ENCODE data around the gene AHCTF1. TPM values are rescaled to one million over a fixed set of nuclear protein-coding genes. Genes with fewer than 3 reads are reported as not detected.

AHCTF1 gene
- total RNA-seq, 1 experiment from 2014 or later, result 44.3 TPM

DNA sequence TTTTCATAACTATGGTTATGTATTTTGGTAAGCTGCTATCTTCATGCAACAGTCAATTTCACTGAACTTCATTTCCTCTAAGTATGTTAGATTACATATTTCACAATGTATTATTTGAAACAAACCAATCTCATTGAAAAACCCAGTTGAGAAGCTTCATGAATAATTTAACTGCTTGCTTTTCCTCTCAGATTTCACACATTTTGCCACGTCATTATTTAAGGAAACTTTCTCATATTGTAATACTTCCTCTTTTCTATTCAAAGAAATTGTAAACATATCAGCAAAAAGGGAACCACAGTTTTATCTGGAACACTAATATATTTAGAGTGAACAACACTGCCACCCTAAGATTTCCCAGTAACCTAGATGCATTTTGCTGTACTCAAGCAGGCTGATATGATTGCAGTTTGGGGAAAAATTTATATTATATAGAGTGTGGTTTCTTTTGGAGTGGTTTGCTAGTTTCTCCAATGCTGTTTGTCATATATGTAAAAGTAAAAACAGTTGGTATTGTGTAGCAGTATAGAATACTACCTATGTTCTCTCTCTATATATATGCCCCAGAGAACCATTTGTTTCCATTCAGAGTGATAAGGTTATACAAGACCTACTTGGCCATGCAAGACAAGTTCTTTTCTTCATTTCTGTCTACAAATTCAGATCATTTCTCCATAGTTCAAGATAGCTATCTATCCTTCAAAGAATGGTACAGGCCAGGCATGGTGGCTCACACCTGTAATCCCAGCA lies 28.4 kb upstream of the AHCTF1 start:
- no peak overlapping the region for H2AK5ac ChIP-seq (ENCODE audit: insufficient read length, low read length)
- H4K91ac ChIP-seq (ENCODE audit: insufficient read length, low read depth, low read length), result no peak overlapping the region
- no peak overlapping the region for H3K4me2 ChIP-seq (ENCODE audit: insufficient read depth, insufficient read length, low read length)
- H2BK12ac ChIP-seq (ENCODE audit: insufficient read length, low read depth, low read length), result no peak overlapping the region
- no peaks in the 10 kb centered on the region for H3K4me1 ChIP-seq (ENCODE audit: insufficient read depth, low read length)
- H2BK5ac ChIP-seq (ENCODE audit: insufficient read length, low read length), result no peak overlapping the region
- no peak overlapping the region for H3K27ac ChIP-seq (ENCODE audit: insufficient read length, low read depth, low read length)
- H4K5ac ChIP-seq (ENCODE audit: insufficient read length, low read depth, low read length), result no peak overlapping the region
- no peak overlapping the region for H3T11ph ChIP-seq (ENCODE audit: low read length)
- no peaks in the 10 kb centered on the region for H3K9me3 ChIP-seq (ENCODE audit: control insufficient read depth, low read depth, low read length)
- no peaks in the 10 kb centered on the region for H3K79me2 ChIP-seq (ENCODE audit: insufficient read depth, low read length)
- no peaks in the 10 kb centered on the region for H4K20me1 ChIP-seq (ENCODE audit: control insufficient read depth, insufficient read depth, insufficient read length)
- no peak overlapping the region for H3K56ac ChIP-seq (ENCODE audit: insufficient read length, low read depth, low read length)
- H3K79me1 ChIP-seq (ENCODE audit: insufficient read depth, low read depth, low read length, poor library complexity, severe bottlenecking), result no peaks in the 10 kb centered on the region
- H3K27ac Mint-ChIP-seq, result no peak overlapping the region
- H3K9ac ChIP-seq (ENCODE audit: extremely low read depth, insufficient read length, low read length), result no peak overlapping the region
- peaks cover 7 to 8% of the 10 kb centered on the region in 2 experiments for H3K4me1 Mint-ChIP-seq
- H2BK15ac ChIP-seq (ENCODE audit: low read depth, low read length), result no peak overlapping the region
- no peaks in the 10 kb centered on the region for H3K23me2 ChIP-seq (ENCODE audit: insufficient read length, low read depth, low read length, poor library complexity, severe bottlenecking)
- no peaks in the 10 kb centered on the region for H3K9me3 Mint-ChIP-seq
- H3K27me3 Mint-ChIP-seq (ENCODE audit: low read depth), result no peaks in the 10 kb centered on the region
- H3K4ac ChIP-seq (ENCODE audit: low read depth, low read length), result no peak overlapping the region
- H2BK20ac ChIP-seq (ENCODE audit: low read depth, low read length, poor library complexity, severe bottlenecking), result no peak overlapping the region
- peaks cover 44 to 48% (median 45%) of the 10 kb centered on the region in 3 experiments for H3K36me3 Mint-ChIP-seq (ENCODE audit: insufficient read depth in 1 of 3, low read depth in 3 of 3)
- WGBS (ENCODE audit: extremely low coverage, insufficient read length, low lambda C conversion rate), result no CpG with 5 or more reads among the region's 1 CpG
- no peak overlapping the region for H4K8ac ChIP-seq (replicated peaks; ENCODE audit: insufficient read length, low read depth, low read length)
- no peak overlapping the region for H2BK120ac ChIP-seq (ENCODE audit: low read depth, low read length, poor library complexity, severe bottlenecking)
- no peak overlapping the region for H3K18ac ChIP-seq (ENCODE audit: insufficient read length, low read depth, low read length)
- no peak overlapping the region for H3K4me3 Mint-ChIP-seq
- H3K14ac ChIP-seq (ENCODE audit: insufficient read depth, low read length), result no peak overlapping the region
- DNase-seq, result no peak
- no peak overlapping the region for H2AFZ ChIP-seq (ENCODE audit: low read length)
- H3K27me3 ChIP-seq (ENCODE audit: insufficient read depth, low read length), result no peaks in the 10 kb centered on the region
- no peak for TF ChIP-seq CTCF (conservative IDR thresholded peaks at IDR 0.05)
- no peak overlapping the region for H3K23ac ChIP-seq (ENCODE audit: insufficient read length, low read depth, low read length)

Data from H9 (cell line).